Measurements from ENCODE around the gene EVI5. TPM values are rescaled to one million over a fixed set of nuclear protein-coding genes. Genes with fewer than 3 reads are reported as not detected.

The EVI5 gene
- 6.9 and 7.7 TPM in 2 replicates for total RNA-seq

DNA sequence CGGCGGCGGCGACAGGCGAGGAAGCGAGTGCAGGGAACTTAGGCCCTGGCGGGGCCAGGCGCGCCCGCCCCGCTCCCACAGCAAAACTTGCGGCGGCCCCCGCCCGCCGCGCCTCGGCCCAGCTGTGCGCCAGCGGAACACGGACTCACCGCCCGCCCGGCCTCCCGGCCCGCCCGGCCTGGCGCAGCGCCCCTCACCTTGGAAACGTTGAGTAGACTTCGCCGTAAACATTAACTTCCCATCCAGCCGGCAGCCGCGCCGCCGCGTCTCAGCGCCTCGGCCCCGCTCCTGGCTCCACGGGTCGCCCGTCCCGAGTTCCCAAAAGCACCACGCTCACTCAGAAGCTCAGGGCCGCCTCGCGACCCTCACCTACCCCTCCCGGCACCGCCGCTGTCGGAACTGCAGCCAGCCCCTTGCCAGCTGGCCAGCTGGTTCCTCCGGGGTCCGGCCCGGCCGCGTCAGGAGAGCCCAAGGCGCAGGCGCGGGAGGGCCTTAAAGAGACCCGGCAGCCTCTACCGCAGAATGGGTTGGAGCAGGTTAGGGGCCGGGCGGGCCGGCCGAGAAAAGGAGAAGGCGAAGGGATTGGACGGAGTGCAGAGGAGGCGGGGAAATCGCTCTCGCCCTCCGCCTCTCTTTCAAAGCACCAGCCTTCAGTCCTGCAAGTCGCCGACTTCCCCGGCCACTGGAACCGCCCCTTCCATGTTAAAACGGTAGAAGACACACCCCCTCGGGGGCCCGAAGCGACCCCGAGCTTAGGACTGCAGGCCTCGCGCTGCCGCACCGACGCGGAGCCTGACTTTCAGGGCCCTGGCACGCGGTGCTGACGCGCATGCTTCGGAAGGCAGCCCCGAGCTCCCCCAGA, at the start of gene EVI5:
Gene EVI5 (minus strand): TSS at position 470 of the 862 bp plus-strand sequence. CDS start 48,562 bp downstream, outside the sequence.

DNA sequence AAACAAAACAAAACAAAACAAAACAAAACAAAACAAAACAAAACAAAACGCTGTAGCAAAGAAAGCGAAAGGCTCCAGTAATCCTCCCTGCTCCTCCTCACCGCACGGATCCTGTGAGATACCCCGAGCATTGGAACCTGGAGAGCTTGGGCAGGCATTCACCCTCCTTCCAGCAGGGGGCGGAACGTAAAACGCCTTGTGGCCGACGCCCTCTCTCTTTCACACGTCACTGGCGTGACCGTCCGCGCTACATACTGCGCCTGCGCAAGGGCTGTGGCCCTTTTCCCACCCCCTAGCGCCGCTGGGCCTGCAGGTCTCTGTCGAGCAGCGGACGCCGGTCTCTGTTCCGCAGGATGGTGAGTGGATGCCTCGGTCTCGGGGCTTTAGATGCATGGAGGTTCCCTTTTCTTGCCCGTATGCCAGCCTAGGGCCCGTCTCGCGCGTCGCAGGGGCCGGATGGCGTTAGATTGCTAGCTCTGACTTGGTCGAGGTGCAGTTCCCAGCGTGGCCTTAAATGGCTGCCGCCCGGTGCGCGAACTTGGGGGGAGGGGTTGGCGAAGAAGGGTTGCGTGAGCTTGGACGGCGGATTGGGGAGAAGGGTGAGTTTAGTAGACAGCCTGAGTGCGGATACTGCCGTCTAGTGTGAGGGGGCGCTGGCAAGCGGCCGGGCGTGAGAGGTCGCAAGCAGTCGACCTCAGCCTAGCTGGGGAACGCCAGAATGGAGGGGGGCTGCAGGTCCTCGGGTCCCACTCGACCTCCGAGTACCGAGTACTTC, 47.0 kb upstream of the EVI5 start, which contains the start of gene RPL5:
Gene RPL5 (plus strand): TSS at position 279 of the 775 bp plus-strand sequence. CDS start 75 bp downstream, at position 354.

DNA sequence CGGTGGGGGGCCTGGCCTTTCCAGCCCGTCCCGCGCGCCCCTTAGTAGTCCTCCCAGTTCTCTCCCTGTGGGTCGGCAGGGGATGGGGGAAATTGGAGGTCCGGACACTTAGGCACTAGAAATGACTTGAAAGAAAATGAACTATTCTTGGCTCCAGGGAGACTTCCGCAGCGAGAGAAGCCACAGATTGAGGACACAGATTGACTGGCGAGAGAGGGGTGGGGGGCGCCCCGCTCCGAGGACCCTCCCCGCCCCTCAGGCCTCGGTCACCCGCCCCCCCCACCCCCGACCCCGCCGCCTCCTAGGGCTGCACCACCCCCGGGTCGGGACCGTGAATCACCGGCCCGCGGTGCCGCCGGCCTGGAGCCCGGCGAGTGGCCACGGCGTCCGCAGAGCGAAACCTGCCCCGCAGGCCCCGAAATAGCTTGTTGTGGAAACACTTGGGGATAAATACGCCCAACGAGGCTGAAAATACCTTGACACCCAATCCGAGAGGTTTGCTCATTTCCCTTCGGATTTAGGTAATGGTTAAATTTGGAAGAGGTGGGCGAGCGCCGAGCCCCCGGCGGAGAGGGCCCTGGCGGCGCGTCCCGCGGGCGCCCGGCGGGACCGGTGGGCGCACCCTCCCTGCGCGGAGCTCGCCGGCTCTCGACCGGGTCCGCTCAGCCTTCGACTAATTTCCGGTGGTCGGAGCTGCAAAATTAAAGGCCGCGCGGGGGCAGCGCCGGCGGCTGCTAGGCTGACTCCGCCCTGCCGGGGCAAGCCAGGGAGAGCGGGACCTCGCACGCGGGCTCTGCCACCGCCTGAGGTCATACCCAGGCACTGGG, 298.4 kb downstream of the EVI5 start, which contains the start of gene GFI1:
Gene GFI1 (minus strand): TSS at position 675 of the 827 bp plus-strand sequence. CDS start 3,438 bp downstream, outside the sequence.

Other genes starting within 250 kb of the EVI5 start
- 1,431 and 1,438 TPM in 2 replicates for gene RPL5, start 46.9 kb upstream of the EVI5 start, total RNA-seq
- gene DIPK1A, start 176.4 kb upstream of the EVI5 start, total RNA-seq, result 1.1 and 1.3 TPM in 2 replicates

Data from mammary microvascular endothelial cell (primary cell).